Nephron progenitor cell (in vitro differentiated cells): ENCODE data around the gene FSTL4.
A peak's percentile ranks its signal among the peaks of the same experiment; 100 is the strongest.

ENCODE experiments used
- DNase-seq: peaks from one replicate; pipeline ENCODE4 v3.0.0; 2021
- H3K27ac Mint-ChIP-seq: 2 replicates; pipeline ENCODE4 v1.8.0; 2021; ENCODE audit warnings: mild to moderate bottlenecking, moderate library complexity, mixed read lengths
- H3K27me3 Mint-ChIP-seq: 2 replicates; pipeline ENCODE4 v1.8.0; 2021; ENCODE audit warnings: mild to moderate bottlenecking, low read depth, mixed read lengths; ENCODE audit not compliant: poor library complexity
- H3K36me3 Mint-ChIP-seq: 2 replicates; pipeline ENCODE4 v1.8.0; 2021; ENCODE audit warnings: low read depth, mixed read lengths
- H3K4me1 Mint-ChIP-seq: 2 replicates; pipeline ENCODE4 v1.8.0; 2021; ENCODE audit warnings: mixed read lengths
- H3K4me3 Mint-ChIP-seq: 2 replicates; pipeline ENCODE4 v1.8.0; 2021; ENCODE audit warnings: mild to moderate bottlenecking, moderate library complexity, mixed read lengths
- H3K9me3 Mint-ChIP-seq: 2 replicates; pipeline ENCODE4 v1.8.0; 2021; ENCODE audit warnings: mild to moderate bottlenecking, moderate library complexity, mixed read lengths
- CTCF ChIP-seq: fragments of 200-600 bp; sonication (generic); IDR thresholded peaks from 2 replicates; pipeline ENCODE4 v1.5.0; 2021; ENCODE audit warnings: antibody characterized with exemption

FSTL4 gene

DNA sequence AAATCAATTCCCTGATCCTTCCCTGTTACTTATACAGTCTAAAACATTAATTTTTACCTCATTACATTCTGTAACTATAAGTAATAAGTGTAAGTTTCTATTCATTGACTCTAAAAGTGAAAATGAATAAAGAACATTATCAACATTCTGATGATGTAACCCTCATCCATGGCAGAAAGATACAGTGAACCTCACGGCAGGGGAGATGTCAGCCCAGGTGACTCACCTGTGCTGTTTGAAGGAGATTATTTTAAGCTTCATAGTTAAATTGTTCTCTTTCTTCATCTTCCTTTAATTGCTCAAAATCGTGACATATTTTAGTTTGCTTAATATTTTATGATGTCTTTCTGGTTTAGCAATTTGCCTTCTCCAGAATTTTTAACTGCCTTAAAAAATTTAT is 268.1 kb downstream of the FSTL4 start:
- no peak for TF ChIP-seq CTCF
- Mint-ChIP-seq H3K27me3 (peaks cover 15% of the 10 kb centered on the region), H3K4me1 (peaks cover 29% of the 10 kb centered on the region), H3K36me3 (no peaks in the 10 kb centered on the region), H3K9me3 (peaks cover 4% of the 10 kb centered on the region), H3K4me3 (no peak overlapping the region), H3K27ac (no peak overlapping the region)
- no peak for DNase-seq

DNA sequence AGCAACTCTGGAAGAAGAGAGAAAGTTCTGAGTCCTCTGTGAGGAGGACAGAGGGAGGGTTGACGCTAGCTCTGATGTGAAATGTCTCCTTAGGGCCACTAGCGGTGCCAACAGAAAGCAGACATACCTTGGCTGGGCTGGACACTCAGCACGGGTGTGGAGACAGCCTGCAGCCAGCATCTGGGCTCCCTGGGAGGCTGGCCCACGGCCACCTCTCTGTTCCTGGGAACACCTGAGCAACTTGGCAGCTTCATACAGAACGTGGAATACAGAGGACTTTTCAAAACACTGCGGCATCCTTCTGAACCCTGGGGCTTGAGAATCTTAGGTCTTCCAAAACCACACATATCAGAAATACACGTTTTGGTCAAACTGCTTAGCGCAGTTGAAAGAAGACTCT is 269.1 kb downstream of the FSTL4 start:
- no peak overlapping the region for H3K27ac Mint-ChIP-seq
- TF ChIP-seq CTCF, result no peak

DNA sequence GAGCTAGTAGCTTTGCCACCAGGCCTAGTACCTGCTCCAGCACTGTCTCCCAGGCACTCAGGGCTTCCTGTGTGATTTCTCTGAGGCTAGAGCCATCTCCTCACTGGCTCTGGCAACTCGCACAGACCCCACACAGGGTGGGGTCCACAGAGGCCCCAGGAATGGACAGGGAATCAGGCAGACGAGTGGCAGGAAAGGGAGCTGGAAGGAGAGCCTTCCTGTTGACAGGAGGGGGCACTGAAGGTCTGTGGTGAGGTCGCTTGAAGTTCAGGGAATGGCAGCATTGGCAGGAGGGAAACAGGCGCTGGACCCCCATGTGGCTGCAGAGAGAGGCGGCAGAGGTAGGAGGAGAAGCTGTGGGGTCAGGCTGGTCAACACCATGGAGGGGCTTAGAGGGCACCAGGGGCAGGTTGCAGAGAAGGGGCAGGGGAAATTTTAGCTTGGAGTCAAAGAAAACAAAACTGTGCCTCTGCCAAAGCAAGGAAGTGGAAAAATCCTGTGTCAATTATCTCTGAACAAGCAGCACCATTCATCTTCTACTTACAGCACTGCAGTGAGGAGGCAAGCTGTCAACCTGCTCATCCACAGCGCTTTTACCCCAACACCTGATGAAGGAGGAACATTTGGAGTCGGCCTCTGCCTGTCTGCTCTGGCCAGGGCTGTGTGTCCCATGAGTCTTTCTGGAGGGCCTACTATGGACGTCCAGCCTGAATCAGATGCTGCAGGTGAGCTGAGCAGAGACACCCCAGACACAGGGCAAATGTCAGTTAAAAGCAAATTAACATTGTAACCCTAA is 270.2 kb downstream of the FSTL4 start:
- Mint-ChIP-seq H3K27ac (no peak overlapping the region), H3K36me3 (no peaks in the 10 kb centered on the region), H3K4me1 (peaks cover 33% of the 10 kb centered on the region), H3K4me3 (no peak overlapping the region), H3K27me3 (peaks cover 20% of the 10 kb centered on the region), H3K9me3 (peaks cover 4% of the 10 kb centered on the region)
- no peak for DNase-seq
- no peak for TF ChIP-seq CTCF

More for the DNA sequence above, 269.1 kb downstream of the FSTL4 start:
- H3K27me3 Mint-ChIP-seq, result peaks cover 12% of the 10 kb centered on the region
- H3K9me3 Mint-ChIP-seq, result peaks cover 4% of the 10 kb centered on the region
- no peak for DNase-seq
- H3K4me1 Mint-ChIP-seq, result peaks cover 33% of the 10 kb centered on the region
- no peak overlapping the region for H3K4me3 Mint-ChIP-seq
- H3K36me3 Mint-ChIP-seq, result no peaks in the 10 kb centered on the region

DNA sequence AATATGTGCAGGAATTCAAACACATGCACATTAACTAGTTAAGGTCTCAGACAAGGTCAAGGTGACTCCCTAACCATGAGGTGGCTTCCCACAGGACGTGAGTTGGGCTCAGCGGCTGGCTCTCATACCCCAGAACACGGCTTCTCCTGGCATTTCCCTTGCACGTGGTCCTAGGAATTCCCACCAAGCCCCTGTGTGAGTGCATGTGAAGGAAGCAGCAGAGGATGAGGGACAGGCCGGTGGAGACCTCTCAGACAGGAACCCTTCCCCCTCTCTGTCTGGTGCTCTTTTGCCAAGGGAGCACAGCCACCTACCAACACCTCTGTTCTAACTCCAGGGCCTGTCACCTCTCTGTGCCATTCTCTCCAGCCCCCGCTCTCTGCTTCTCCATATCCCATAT is 271.0 kb downstream of the FSTL4 start:
- Mint-ChIP-seq H3K36me3 (no peaks in the 10 kb centered on the region), H3K27ac (peak overlapping the region; percentile 67), H3K27me3 (peaks cover 19% of the 10 kb centered on the region), H3K9me3 (no peaks in the 10 kb centered on the region), H3K4me1 (peaks cover 38% of the 10 kb centered on the region), H3K4me3 (no peak overlapping the region)
- DNase-seq, result no peak
- TF ChIP-seq CTCF, result no peak

DNA sequence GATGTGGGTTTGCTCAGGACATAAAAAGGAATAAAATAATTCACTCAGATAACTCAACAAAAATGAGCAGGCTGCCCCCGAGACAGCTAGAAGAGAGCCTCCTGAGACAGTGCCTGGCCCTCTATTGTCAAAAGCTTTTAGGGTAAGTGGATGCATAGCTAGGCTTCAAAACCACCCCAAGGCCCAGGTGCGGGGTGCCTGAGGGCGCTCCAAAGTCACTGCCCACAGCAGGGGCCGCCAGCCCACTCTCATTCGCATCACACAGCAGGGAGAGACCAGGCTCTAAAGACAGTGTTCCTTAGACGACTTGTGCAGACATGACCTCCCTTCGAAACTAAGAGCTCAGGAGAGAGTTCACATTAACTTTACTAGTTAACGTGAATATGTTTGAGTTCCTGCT is 271.5 kb downstream of the FSTL4 start:
- H3K9me3 Mint-ChIP-seq, result no peaks in the 10 kb centered on the region
- no peak for DNase-seq
- no peak overlapping the region for H3K27ac Mint-ChIP-seq
- TF ChIP-seq CTCF, result no peak
- H3K4me1 Mint-ChIP-seq, result peaks cover 42% of the 10 kb centered on the region
- no peaks in the 10 kb centered on the region for H3K36me3 Mint-ChIP-seq
- H3K27me3 Mint-ChIP-seq, result peaks cover 19% of the 10 kb centered on the region
- H3K4me3 Mint-ChIP-seq, result no peak overlapping the region
